ENCODE results near the gene ABHD16A. TPM values are rescaled to one million over a fixed set of nuclear protein-coding genes. Genes with fewer than 3 reads are reported as not detected.
A peak's percentile ranks its signal among the peaks of the same experiment; 100 is the strongest.

The ABHD16A gene
- total and polyA plus RNA-seq, 10 donors, result 30.2 to 80.7 (median 64.2) TPM

DNA sequence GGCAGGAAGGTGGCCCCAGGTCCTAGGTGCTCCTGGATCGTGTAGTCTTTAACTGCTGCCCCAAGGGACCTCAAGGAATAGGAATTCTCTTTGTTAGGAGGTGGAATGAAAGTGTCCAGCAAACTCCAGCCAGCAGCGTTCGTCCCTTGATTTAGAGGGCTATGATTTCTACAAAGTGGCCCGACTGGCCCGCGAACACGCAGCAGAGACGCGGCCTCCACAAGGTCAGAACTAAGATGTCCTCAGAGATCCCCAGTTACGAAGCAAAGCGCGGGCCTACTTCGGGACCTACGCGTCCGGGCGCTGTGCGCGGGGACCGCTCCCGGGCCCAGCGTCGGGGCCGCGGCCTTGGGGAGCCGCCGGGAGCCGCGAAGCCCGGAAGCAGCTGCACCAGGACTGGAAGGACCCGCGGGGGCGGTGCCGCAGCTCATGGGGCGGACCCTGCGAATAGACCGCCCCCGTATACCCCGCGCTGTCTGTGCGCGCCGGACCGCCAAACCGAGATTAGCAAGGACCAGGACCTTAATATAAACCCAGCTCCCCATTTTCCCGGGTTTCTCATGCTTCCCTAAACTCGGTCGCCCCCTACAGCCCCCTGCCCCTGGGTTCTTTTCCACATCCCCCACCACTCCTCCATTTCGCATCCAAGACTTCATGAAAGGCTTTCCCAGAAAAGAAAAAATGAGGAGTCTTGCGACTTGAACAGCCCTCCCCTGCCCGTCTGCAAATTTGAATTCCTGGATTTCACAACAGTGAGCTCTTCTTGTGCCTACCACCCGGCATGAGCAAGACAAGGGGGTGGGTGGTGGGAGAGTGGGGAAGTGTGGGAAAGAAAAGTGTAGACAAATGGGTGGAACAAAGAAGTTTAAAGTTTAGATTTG, 42.5 kb downstream of the ABHD16A start, which contains the start of gene C6orf47:
Gene C6orf47, minus strand, starts transcription at position 398 of the 881 bp plus-strand sequence. CDS start 831 bp downstream, outside the sequence.
- TF ChIP-seq, protein P1, sequence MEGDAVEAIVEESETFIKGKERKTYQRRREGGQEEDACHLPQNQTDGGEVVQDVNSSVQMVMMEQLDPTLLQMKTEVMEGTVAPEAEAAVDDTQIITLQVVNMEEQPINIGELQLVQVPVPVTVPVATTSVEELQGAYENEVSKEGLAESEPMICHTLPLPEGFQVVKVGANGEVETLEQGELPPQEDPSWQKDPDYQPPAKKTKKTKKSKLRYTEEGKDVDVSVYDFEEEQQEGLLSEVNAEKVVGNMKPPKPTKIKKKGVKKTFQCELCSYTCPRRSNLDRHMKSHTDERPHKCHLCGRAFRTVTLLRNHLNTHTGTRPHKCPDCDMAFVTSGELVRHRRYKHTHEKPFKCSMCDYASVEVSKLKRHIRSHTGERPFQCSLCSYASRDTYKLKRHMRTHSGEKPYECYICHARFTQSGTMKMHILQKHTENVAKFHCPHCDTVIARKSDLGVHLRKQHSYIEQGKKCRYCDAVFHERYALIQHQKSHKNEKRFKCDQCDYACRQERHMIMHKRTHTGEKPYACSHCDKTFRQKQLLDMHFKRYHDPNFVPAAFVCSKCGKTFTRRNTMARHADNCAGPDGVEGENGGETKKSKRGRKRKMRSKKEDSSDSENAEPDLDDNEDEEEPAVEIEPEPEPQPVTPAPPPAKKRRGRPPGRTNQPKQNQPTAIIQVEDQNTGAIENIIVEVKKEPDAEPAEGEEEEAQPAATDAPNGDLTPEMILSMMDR (IDR thresholded peaks at IDR 0.05 in 8 of 11, conservative IDR thresholded peaks at IDR 0.05 in 3 of 11), result no peak
- TF ChIP-seq POLR2AphosphoS5 (IDR thresholded peaks at IDR 0.05), result peak; percentile 97
- TF ChIP-seq POLR2A (IDR thresholded peaks at IDR 0.05), result peak; percentile 48 to 87 (median 70)
- H3K4me1 ChIP-seq, result peaks cover 47 to 87% (median 78%) of the 10 kb centered on the region in 6 donors
- intact Hi-C loops (cut with DNase I; ENCODE audit: low total_unique reads), result no loop called here
- DNase-seq, result peak; percentile 96
- H3K4me3 ChIP-seq, result peak within 1 kb of the TSS; percentile 61 to 96 (median 77)
- H3K36me3 ChIP-seq, result peaks cover 0 to 64% (median 28%) of the 10 kb centered on the region in 6 donors
- H3K27ac ChIP-seq, result peak within 1 kb of the TSS; percentile 82 to 97 (median 94)
- no peaks in the 10 kb centered on the region for H3K9me3 ChIP-seq
- H3K27me3 ChIP-seq (replicated peaks in 1 of 7), result no peaks in the 10 kb centered on the region
- WGBS, 5 donors, result 0 to 1% (median 0%) methylated on average over 35 to 52 of the region's 52 CpGs

DNA sequence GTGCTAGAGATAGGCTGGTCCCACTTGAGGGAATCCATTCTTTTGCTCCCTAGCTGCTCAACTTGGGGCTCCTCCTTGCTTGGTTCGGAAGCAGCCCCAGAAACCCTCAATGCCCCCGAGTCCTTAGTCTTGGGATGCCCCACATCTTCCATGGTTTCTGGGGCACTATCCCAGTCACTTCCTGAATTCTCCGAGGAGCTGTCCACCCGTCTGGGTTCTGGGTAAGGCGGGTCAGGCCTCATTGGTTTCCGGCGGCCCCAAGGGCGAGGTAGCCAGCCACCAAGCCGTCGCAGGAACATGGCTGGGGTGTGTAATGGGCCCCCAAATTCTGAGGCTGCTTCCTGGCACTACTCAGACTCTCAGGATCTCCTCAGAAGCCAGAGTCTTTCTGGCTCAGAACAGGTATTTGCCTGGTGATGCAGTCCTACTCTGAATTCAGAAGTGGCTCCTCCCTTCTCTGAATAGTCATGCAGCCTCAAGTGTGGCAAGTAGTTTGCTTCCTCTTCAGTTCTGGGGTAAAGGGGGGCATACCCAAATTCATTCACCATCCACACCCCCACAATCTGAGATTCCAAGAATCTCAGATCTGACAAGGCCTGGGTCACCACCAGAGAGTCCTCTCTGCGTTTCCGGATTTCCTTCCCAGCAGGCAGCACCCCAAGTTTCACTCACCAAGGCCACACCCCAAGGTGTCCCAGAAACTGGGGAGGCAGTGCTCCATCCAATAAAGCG, 43.3 kb downstream of the ABHD16A start:
- H3K4me1 ChIP-seq, result peaks cover 47 to 95% (median 79%) of the 10 kb centered on the region in 6 donors

DNA sequence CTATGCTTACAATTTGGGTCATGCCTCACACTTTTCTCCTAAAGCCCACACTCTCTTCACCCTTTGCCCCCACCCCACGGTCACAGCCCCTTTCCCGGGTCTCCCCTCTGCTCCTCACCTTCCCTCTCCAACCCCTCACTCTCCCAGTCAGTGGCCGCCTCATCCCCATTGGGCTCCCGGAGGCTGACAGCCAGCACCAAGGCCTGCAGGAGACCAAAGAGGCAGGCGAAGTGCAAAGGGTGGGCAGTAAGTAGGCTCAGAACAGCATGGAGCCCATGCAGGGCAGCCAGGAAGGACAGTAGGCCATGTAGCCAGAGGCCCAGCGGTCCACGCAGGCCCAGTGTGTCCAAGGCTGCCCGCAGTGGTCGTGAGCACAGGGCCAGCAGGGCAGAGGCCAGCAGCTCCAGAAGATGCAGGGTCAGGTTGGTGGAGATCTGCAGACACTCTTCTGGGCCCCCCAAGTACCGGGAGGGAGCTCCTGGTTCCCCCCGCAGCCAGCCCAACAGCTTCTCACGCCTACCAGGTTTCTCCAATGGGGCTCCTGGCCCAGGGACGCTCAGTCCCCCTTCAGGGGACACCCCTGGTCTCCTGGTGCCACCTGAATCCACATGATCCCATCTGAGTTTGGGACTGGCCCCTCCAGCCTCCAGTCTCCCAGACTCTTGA, 44.0 kb downstream of the ABHD16A start:
- H3K4me1 ChIP-seq, result peaks cover 45 to 96% (median 75%) of the 10 kb centered on the region in 6 donors
- intact Hi-C loops (cut with DNase I; ENCODE audit: low total_unique reads), result no loop called here

More for the DNA sequence above, 43.3 kb downstream of the ABHD16A start:
- WGBS, 5 donors, result 22 to 36% (median 25%) methylated on average over 10 to 13 of the region's 13 CpGs
- peaks cover 0 to 72% (median 28%) of the 10 kb centered on the region in 6 donors for H3K36me3 ChIP-seq
- no peaks in the 10 kb centered on the region for H3K9me3 ChIP-seq
- no peak for TF ChIP-seq POLR2A (IDR thresholded peaks at IDR 0.05)
- TF ChIP-seq, protein P1 (IDR thresholded peaks at IDR 0.05 in 8 of 11, conservative IDR thresholded peaks at IDR 0.05 in 3 of 11), result no peak
- TF ChIP-seq POLR2AphosphoS5 (IDR thresholded peaks at IDR 0.05), result no peak
- no peaks in the 10 kb centered on the region for H3K27me3 ChIP-seq (replicated peaks in 1 of 7)
- peak overlapping the region; percentile 61 to 96 (median 77) for H3K4me3 ChIP-seq
- intact Hi-C loops (cut with DNase I; ENCODE audit: low total_unique reads), result no loop called here
- H3K27ac ChIP-seq, result peak overlapping the region; percentile 82 to 97 (median 94)
- DNase-seq, result peak; percentile 82

More for the DNA sequence above, 44.0 kb downstream of the ABHD16A start:
- peak in 1 of 3 donors; percentile 62 for TF ChIP-seq POLR2AphosphoS5 (IDR thresholded peaks at IDR 0.05)
- TF ChIP-seq, protein P1 (IDR thresholded peaks at IDR 0.05 in 8 of 11, conservative IDR thresholded peaks at IDR 0.05 in 3 of 11), result no peak
- no peaks in the 10 kb centered on the region for H3K27me3 ChIP-seq (replicated peaks in 1 of 7)
- peak overlapping the region; percentile 61 to 96 (median 77) for H3K4me3 ChIP-seq
- 77 to 86% (median 83%) methylated on average over 9 to 13 of the region's 13 CpGs for whole genome bisulfite sequencing, 5 donors
- peak overlapping the region; percentile 82 to 97 (median 94) for H3K27ac ChIP-seq
- H3K36me3 ChIP-seq, result peaks cover 0 to 74% (median 28%) of the 10 kb centered on the region in 6 donors
- DNase-seq, result no peak
- H3K9me3 ChIP-seq, result no peaks in the 10 kb centered on the region
